Activated naive CD4-positive, alpha-beta T cell treated with anti-CD3 and anti-CD28 coated beads for 36 hours (primary cell): ENCODE data around the gene SEMA4A. TPM values are rescaled to one million over a fixed set of nuclear protein-coding genes. Genes with fewer than 3 reads are reported as not detected.

Experiments used
- CTCF ChIA-PET: fragments of 350-600 bp; sonication (Branson Sonifier 250); formaldehyde crosslinking; loops from one replicate; lab custom pipeline; 2021; ENCODE audit warnings: antibody characterized with exemption; lab: Charles Lee
- DNase-seq: peaks from one replicate; pipeline ENCODE4 v3.0.0-alpha.2; 2020
- H3K27ac Mint-ChIP-seq: one replicate; pipeline ENCODE4 v1.8.0; 2021; ENCODE audit warnings: mild to moderate bottlenecking, mixed read lengths
- H3K27me3 Mint-ChIP-seq: one replicate; pipeline ENCODE4 v1.8.0; 2021; ENCODE audit warnings: low read depth, mixed read lengths
- H3K36me3 Mint-ChIP-seq: one replicate; pipeline ENCODE4 v1.8.0; 2021; ENCODE audit warnings: low read depth, mixed read lengths
- H3K4me1 Mint-ChIP-seq: one replicate; pipeline ENCODE4 v1.8.0; 2021; ENCODE audit warnings: low read depth, mixed read lengths
- H3K4me3 Mint-ChIP-seq: one replicate; pipeline ENCODE4 v1.8.0; 2021; ENCODE audit warnings: mild to moderate bottlenecking, moderate library complexity, mixed read lengths
- H3K9me3 Mint-ChIP-seq: one replicate; pipeline ENCODE4 v1.8.0; 2021; ENCODE audit warnings: mixed read lengths
- intact Hi-C: fragments of 100-400 bp; cut with micrococcal nuclease; formaldehyde crosslinking; loops from one replicate; pipeline ENCODE4 v1.15.1; 2023
- total RNA-seq, 2 experiments: library from RNA; stranded (reverse); gene quantifications; one replicate each; pipeline ENCODE4 v1.2.3, GENCODE V29; 2021

The SEMA4A gene
- total RNA-seq, 2 experiments from 2014 or later: 17.4 to 17.5 TPM

- Mint-ChIP-seq H3K27ac (no peak overlapping the region), H3K9me3 (no peaks in the 10 kb centered on the region), H3K4me1 (peaks cover 36% of the 10 kb centered on the region), H3K4me3 (no peak overlapping the region), H3K27me3 (no peaks in the 10 kb centered on the region), H3K36me3 (no peaks in the 10 kb centered on the region)
- no peak for DNase-seq
- CTCF ChIA-PET: interaction anchor here (2.0 to 12.6 kb wide), 2 partner anchors 78 to 83 kb away, joined by 7 to 244 read pairs; no protein-coding TSS in a partner anchor
- intact Hi-C loops: loop anchor here (5.0 kb wide), 1 partner anchor 303 kb away; no protein-coding TSS in a partner anchor
Observed at GRCh38 chr1:156144742-156145141, 8.6 kb upstream of the SEMA4A start.

GRCh38 chr1:156145650-156146019, 7.8 kb upstream of the SEMA4A start:
- Mint-ChIP-seq H3K27ac (no peak overlapping the region), H3K36me3 (no peaks in the 10 kb centered on the region), H3K4me3 (no peak overlapping the region), H3K4me1 (peaks cover 43% of the 10 kb centered on the region), H3K27me3 (no peaks in the 10 kb centered on the region), H3K9me3 (no peaks in the 10 kb centered on the region)
- intact Hi-C loops: loop anchor here (1.0 to 5.0 kb wide), 7 partner anchors 14 to 302 kb away; no protein-coding TSS in a partner anchor
- DNase-seq: no peak
- CTCF ChIA-PET: interaction anchor here (0.6 to 12.6 kb wide), 11 partner anchors 14 to 128 kb away, joined by 3 to 244 read pairs (median 4); no protein-coding TSS in a partner anchor

- Mint-ChIP-seq H3K4me3 (peak overlapping the region; percentile 67), H3K9me3 (no peaks in the 10 kb centered on the region), H3K27ac (peak overlapping the region; percentile 85), H3K36me3 (no peaks in the 10 kb centered on the region), H3K4me1 (peaks cover 49% of the 10 kb centered on the region), H3K27me3 (no peaks in the 10 kb centered on the region)
- intact Hi-C loops: loop anchor here (1.0 to 5.0 kb wide), 7 partner anchors 13 to 301 kb away; no protein-coding TSS in a partner anchor
- peak; percentile 63 for DNase-seq
- CTCF ChIA-PET: interaction anchor here (0.6 to 12.6 kb wide), 15 partner anchors 13 to 173 kb away, joined by 3 to 244 read pairs (median 4); no protein-coding TSS in a partner anchor
Observed at GRCh38 chr1:156146020-156146768, 7.2 kb upstream of the SEMA4A start.

- Mint-ChIP-seq H3K36me3 (no peaks in the 10 kb centered on the region), H3K27ac (peak overlapping the region; percentile 85), H3K27me3 (no peaks in the 10 kb centered on the region), H3K4me1 (peaks cover 51% of the 10 kb centered on the region), H3K9me3 (no peaks in the 10 kb centered on the region), H3K4me3 (peak overlapping the region; percentile 67)
- peak; percentile 50 for DNase-seq
- CTCF ChIA-PET: interaction anchor here (0.7 to 12.6 kb wide), 8 partner anchors 13 to 172 kb away, joined by 3 to 244 read pairs (median 6); no protein-coding TSS in a partner anchor
- intact Hi-C loops: loop anchor here (1.0 to 5.0 kb wide), 7 partner anchors 12 to 300 kb away; no protein-coding TSS in a partner anchor
Observed at GRCh38 chr1:156146769-156147405, 6.5 kb upstream of the SEMA4A start.

- H3K4me1 Mint-ChIP-seq: peaks cover 58% of the 10 kb centered on the region
- intact Hi-C loops: loop anchor here (5.0 kb wide), 1 partner anchor 299 kb away; no protein-coding TSS in a partner anchor
- CTCF ChIA-PET: interaction anchor here (0.6 to 12.6 kb wide), 13 partner anchors 10 to 237 kb away, joined by 3 to 244 read pairs (median 4); no protein-coding TSS in a partner anchor
Observed at GRCh38 chr1:156148216-156148615, 5.2 kb upstream of the SEMA4A start.

GRCh38 chr1:156149374-156150332, 3.7 kb upstream of the SEMA4A start:
- H3K27ac Mint-ChIP-seq: no peak overlapping the region
- H3K4me3 Mint-ChIP-seq: no peak overlapping the region
- H3K36me3 Mint-ChIP-seq: no peaks in the 10 kb centered on the region
- peak; percentile 37 for DNase-seq
- H3K9me3 Mint-ChIP-seq: no peaks in the 10 kb centered on the region
- intact Hi-C loops: loop anchor here (5.0 kb wide), 1 partner anchor 298 kb away; no protein-coding TSS in a partner anchor
- CTCF ChIA-PET: interaction anchor here (0.6 to 12.6 kb wide), 6 partner anchors 8 to 231 kb away, joined by 3 to 244 read pairs (median 4); partner anchors contain the start of gene PMF1
- peaks cover 64% of the 10 kb centered on the region for H3K4me1 Mint-ChIP-seq
- H3K27me3 Mint-ChIP-seq: no peaks in the 10 kb centered on the region

More at GRCh38 chr1:156148216-156148615, 5.2 kb upstream of the SEMA4A start:
- Mint-ChIP-seq H3K27ac (peak overlapping the region; percentile 39), H3K9me3 (no peaks in the 10 kb centered on the region), H3K36me3 (no peaks in the 10 kb centered on the region), H3K4me3 (no peak overlapping the region), H3K27me3 (no peaks in the 10 kb centered on the region)
- no peak for DNase-seq

GRCh38 chr1:156150333-156151011, 2.9 kb upstream of the SEMA4A start:
- Mint-ChIP-seq H3K27ac (peak overlapping the region; percentile 9), H3K9me3 (no peaks in the 10 kb centered on the region), H3K4me3 (no peak overlapping the region), H3K4me1 (peaks cover 69% of the 10 kb centered on the region), H3K36me3 (no peaks in the 10 kb centered on the region), H3K27me3 (no peaks in the 10 kb centered on the region)
- CTCF ChIA-PET: interaction anchor here (0.6 to 12.6 kb wide), 5 partner anchors 9 to 230 kb away, joined by 3 to 244 read pairs (median 4); no protein-coding TSS in a partner anchor
- intact Hi-C loops: no loop called here
- DNase-seq: peak; percentile 62

GRCh38 chr1:156151093-156151688, 2.2 kb upstream of the SEMA4A start:
- CTCF ChIA-PET: interaction anchor here (0.7 to 12.6 kb wide), 4 partner anchors 9 to 72 kb away, joined by 3 to 244 read pairs (median 4); no protein-coding TSS in a partner anchor
- intact Hi-C loops: no loop called here
- DNase-seq: no peak
- H3K36me3 Mint-ChIP-seq: no peaks in the 10 kb centered on the region
- no peaks in the 10 kb centered on the region for H3K9me3 Mint-ChIP-seq
- peak overlapping the region; percentile 9 for H3K27ac Mint-ChIP-seq
- H3K4me3 Mint-ChIP-seq: no peak overlapping the region
- peaks cover 69% of the 10 kb centered on the region for H3K4me1 Mint-ChIP-seq
- H3K27me3 Mint-ChIP-seq: no peaks in the 10 kb centered on the region

GRCh38 chr1:156152628-156153027, 757 bp upstream of the SEMA4A start:
- intact Hi-C loops: no loop called here
- H3K9me3 Mint-ChIP-seq: no peaks in the 10 kb centered on the region
- no peaks in the 10 kb centered on the region for H3K36me3 Mint-ChIP-seq
- CTCF ChIA-PET: interaction anchor here (1.5 to 12.6 kb wide), 2 partner anchors 62 to 70 kb away, joined by 3 to 244 read pairs; no protein-coding TSS in a partner anchor
- H3K27ac Mint-ChIP-seq: no peak overlapping the region
- no peak overlapping the region for H3K4me3 Mint-ChIP-seq
- peaks cover 65% of the 10 kb centered on the region for H3K4me1 Mint-ChIP-seq
- no peak for DNase-seq
- no peaks in the 10 kb centered on the region for H3K27me3 Mint-ChIP-seq

- no peaks in the 10 kb centered on the region for H3K36me3 Mint-ChIP-seq
- H3K4me1 Mint-ChIP-seq: peaks cover 64% of the 10 kb centered on the region
- intact Hi-C loops: no loop called here
Observed at GRCh38 chr1:156154317-156154749, 948 bp downstream of the SEMA4A start.

More at GRCh38 chr1:156154317-156154749, 948 bp downstream of the SEMA4A start:
- no peaks in the 10 kb centered on the region for H3K27me3 Mint-ChIP-seq
- H3K9me3 Mint-ChIP-seq: no peaks in the 10 kb centered on the region
- DNase-seq: peak; percentile 62
- CTCF ChIA-PET: interaction anchor here (1.0 kb wide), 1 partner anchor 26 kb away, joined by 3 read pairs; no protein-coding TSS in a partner anchor
- peak overlapping the region; percentile 21 for H3K27ac Mint-ChIP-seq
- H3K4me3 Mint-ChIP-seq: peak overlapping the region; percentile 65
